HG03097 (cell line): Measurements from ENCODE around the gene TEAD1.

ENCODE experiments used
- ATAC-seq: cut with Tn5 transposase; IDR thresholded peaks from one replicate; pipeline ENCODE4 v1.9.1; 2021; ENCODE audit not compliant: unreplicated experiment, low FRiP score

Gene TEAD1

DNA sequence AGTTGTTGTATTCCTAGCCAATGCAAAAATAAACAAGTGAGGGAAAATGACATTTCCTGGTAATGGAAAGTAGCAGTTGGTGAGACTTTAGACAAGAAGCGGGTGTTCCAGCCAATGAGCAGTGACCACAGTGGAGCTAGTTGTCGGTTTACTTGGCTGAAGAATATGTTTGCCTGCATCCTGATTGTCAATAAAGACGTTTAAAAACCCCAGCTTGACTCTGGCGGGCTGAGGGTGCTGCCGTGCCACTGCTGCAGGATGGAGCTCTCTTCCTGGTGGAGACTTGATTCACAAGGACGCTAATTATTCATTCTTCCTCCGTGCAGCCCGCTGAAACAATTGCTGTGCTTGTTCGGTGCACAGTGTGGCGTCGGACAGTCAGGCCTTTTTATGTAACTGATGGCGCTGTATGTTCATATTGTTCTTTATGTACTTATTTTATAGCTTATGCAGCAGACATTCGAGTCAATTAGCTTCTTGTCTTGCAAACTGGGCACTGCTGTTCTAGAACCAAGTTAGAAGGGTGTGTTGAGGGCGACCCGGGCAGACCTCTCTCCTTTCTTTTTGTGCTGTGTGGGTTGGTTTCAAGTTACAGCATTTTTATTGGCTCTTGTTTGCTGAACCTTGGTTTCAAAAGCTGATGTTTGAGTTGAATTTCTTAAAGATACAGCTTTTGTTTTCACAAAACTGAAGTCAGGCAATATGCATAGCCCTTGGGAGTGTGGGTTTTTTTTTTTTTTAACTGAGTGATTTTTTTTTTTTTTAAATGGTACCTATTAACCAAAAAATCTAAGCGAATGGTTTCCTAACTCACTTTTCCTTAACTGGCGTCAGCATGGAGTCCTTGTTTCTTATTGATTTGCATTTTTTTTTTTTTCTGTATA lies 153.9 kb downstream of the TEAD1 start:
- ATAC-seq = no peak

DNA sequence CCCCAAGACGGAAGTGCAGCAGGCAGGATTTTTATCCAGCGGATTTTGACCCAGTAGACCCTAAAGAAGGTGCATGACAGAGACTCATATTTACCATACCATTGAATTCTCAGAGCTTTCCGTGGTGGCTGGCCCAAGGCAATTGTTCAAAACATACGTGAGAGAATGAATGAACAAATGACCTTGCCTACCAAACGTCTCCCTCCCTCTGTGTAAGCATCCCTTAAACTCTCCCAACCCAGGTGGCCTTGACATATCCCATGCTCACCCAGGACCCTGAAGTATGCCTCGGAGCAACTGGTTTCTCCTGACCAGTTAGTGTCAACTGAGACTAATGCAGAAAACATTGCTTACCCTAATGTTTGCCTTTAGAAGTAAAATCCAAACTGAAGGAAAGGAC lies 154.9 kb downstream of the TEAD1 start:
- no peak for ATAC-seq

DNA sequence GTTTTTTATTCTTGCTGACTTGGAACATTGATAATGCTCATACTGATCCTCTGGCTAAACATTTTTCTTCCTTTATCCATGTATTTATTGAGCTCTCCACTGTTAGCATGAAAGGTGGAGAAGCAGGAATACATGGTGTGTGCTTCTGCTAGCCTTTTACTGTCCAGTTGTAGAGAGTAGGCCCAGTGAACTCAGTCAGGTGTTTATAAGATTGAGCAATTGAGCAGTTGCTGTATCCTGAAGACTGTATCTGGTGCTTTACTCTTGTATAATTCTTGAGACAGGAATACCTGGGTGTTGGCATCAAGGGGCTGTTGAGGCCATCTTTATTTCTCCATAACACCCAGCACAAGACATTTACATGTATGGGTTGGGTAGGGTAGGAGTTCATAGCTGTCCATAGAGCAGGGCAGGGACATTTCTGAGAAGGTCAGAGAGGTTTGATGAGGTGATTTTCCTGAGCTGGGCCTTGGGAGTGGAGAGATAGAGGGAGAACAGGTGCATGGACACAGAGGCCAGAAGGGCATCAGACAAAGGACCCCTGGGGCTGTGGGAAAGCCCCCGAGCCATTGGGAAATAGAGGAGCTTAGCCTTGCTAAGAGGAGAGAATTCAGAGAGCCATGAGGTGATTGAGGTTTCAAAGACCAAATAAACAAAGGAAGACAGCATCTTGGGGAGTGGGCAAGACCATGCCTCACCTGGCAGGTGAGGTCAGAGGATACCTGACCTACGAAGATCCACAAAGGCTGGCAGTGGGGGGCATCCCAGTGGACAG lies 155.5 kb downstream of the TEAD1 start:
- ATAC-seq = no peak

DNA sequence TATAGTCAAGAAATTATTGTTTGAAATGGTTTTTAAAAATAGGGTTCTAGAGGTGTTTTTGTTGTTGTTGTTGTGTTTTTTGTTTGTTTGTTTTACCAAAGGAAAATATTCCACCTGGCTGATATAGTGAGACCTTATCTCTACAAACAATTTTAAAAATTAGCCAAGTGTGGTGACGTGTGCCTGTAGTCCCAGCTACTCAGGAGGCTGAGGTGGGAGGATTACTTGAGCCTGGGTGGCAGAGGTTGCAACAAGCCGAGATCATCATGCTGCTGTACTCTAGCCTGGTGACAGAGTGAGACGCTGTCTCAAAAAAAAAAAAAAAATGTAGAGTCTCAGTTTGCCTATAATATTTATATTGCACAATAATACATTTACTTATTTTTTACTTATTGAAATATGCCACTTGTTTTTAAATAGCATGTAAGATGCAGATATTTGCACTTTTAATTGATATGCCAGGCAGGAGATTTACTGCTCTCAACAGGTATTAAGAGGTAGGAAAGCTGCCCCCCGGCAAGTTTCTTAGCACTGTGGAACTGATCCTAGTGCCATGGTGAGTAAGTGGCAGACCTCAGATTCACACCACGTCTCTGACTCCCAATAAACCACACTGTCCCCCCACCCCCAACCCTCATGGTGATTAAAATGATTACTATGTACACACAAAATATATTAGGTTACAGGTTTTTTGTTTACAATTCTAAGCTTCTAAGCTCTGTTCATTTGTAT lies 157.4 kb downstream of the TEAD1 start:
- ATAC-seq = no peak

- ATAC-seq = no peak
These were observed 158.4 kb downstream of the TEAD1 start for GRCh38 chr11:12832480-12833224.

GRCh38 chr11:12834166-12834565 lies 159.9 kb downstream of the TEAD1 start:
- ATAC-seq = no peak

GRCh38 chr11:12834630-12835029 lies 160.4 kb downstream of the TEAD1 start:
- no peak for ATAC-seq

DNA sequence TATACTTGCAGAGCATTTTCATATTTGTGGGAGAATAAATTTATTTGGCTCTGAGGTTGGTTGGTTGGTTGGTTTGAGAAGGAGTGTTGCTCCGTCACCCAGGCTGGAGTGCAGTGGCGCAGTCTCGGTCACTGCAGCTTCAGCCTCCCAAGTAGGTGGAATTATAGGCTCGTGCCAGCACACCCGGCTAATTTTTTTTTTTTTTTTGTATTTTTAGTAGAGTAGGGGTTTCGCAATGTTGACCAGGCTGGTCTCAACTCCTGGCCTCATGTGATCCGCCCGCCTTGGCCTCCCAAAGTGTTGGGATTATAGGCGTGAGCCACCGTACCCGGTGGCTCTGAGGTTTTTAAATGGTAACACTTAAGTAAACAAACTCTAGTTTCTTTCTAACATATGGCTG lies 161.1 kb downstream of the TEAD1 start:
- ATAC-seq = no peak

- ATAC-seq = no peak
These were observed 164.4 kb downstream of the TEAD1 start for GRCh38 chr11:12838463-12839123.

- ATAC-seq = no peak
These were observed 166.8 kb downstream of the TEAD1 start for GRCh38 chr11:12840871-12841660.

DNA sequence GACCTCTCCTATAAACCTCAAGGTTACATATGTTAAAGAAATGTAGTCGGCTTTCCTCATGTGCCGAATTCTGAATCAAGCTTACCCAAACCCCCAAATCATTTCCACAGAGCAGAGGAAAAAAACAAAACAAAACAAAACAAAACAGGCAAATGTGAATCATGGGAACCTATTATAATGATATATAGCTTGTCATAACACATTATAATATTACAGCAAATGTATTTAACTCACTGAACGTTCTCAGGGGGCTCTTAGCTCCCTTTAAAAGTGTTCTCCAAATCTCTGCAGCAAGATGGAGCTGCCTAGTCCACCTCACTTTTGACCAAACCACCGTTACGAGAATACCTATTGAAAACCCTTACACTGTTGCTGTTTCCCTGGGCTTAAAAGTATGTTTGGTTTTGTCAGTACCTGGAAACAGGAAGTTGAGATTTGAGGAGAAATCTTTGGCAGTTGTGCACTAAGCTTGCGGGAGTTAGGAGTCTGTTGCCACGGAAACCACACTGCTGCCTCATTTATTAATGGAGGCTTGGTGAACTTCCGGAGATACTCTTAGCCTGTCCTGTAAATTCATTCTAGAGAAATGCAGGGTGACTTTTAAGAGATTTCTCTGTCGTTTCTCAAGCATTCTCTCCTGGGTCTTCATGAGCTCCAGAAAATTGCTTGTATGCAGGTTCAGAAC lies 167.9 kb downstream of the TEAD1 start:
- no peak for ATAC-seq

DNA sequence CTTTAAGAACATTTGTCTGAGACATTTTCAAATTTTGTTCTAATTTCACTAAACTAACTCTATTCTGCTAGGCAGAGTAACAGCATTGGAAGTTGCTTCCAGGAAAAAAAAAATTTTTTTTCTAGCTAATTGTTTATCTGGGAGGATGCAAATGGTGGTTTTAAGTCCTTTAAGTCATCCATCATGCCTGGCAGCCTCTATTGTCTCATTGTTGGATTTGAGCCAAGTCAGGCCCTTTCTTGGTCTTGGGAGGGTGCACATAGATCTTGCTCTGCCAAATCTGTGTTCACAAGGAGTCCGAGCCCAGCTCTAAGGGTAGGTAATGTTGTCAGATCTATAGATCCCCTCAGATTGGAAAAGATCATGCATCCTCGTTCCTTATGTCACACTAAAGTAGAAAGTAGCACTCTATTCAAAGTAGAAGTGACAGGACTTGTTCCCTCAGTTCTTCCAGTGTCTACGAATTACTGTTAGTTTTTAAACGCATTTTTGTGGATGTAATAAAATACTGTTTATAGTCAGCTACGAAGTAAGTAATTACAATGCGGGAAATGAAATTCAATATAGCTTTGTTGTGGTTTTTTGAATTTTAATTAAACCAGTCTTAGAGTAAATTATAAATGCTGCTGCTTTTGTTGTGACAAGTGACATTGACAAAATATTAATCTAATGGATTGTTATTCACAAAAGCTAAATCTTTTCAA lies 168.9 kb downstream of the TEAD1 start:
- ATAC-seq = no peak

DNA sequence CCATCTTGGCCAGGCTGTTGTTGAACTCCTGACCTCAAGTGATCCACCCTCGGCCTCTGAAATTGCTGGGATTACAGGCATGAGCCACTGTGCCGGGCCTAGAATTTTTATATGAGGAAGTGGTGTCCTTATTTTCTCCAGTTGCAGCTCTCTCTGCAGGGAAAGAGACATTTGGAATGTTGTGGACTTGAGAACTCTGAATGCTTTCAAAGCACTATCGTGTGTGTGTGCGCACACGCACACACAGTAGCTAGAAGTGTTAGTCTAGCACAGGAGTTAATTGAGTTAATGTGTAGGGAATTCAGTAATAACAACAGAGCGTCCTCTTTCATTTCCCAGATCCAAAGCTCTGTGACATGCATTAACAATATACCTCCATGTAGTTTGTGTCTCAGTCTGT lies 170.9 kb downstream of the TEAD1 start:
- ATAC-seq = no peak

DNA sequence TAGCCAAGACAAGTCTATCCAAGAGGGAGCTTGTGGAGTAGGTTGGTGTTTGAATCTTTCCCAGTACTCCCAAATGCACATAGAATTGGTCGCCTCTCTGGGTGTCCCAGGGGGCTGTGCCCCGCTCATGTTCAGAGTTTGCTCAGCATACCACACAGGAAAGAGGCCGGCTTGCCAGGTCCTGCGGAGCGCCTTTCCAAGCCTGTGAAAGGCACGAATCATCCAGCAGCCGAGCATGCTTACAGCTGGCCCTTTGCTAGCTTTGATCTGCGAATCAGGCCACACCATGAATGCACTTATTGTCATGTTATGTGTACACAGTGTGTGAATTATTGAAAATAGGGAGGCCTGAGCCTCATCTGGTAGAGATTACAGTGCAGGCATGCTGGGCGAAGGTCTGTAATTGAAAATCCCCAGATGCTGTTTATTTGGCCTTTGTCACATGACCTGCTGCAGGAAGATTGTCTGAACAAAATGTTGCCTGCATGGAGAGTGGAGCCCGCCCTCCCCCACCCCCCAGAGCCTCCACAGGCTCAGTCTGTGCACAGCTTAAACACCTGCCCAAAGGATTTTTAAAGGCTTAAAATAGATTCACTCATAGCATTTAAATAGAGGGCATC lies 171.6 kb downstream of the TEAD1 start:
- no peak for ATAC-seq

- ATAC-seq = no peak
These were observed 172.8 kb downstream of the TEAD1 start for GRCh38 chr11:12846786-12847615.

DNA sequence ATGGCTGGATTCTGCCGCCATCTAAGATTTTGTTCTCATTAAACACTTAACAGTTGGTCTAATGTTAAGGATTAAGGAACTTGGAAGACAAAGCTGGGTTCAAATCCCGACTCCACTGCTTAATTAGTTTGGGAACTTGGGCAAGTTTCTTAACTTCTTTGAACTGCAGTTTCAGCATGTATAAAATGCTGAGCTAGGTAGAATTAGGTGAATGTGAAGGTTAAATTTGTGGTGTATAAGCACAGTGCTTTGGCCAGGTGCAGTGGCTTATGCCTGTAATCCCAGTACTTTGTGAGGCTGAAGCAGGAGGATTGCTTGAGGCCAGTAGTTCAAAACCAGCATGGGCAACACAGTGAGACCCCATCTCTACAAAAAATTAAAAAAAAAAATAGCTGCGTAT lies 174.2 kb downstream of the TEAD1 start:
- no peak for ATAC-seq

DNA sequence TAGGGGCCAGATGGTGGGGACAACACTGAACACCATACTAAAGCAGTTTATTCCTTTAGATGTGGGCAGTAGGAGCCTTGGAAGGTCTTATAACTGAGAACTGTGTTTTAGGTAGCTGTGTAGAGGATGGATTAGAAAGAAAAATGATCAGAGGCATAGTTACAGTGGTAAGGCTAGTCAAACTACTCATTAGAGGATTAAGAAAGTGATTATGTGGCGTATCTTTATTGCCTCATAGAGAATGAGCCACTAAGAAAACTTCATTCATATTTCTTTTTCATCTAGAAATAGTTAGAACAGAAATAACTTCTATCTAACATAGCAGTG lies 179.1 kb downstream of the TEAD1 start:
- ATAC-seq = no peak
